Measurements from ENCODE around the gene SHB.
A peak's percentile ranks its signal among the peaks of the same experiment; 100 is the strongest.

SHB gene

DNA sequence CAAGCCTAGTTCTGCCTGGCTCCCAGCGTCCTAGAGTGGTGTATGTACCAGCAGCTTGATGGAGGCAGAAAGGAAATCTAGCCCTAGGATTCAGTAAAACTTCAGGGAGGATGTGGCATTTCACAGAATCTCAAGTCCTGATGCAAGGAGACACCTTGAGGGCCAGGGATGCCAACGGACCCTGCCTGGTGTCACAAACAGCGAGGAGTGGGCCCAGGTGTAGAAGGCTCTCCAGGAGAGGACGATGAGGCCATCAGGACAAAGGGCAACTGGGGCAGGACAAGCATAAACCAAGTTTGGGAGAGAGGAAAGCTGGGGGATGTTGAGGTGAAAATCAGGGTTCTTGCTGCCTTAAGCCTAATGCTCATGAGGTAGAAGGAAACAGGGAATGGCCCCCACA is 83.0 kb downstream of the SHB start:
- DNase-seq = no peak

DNA sequence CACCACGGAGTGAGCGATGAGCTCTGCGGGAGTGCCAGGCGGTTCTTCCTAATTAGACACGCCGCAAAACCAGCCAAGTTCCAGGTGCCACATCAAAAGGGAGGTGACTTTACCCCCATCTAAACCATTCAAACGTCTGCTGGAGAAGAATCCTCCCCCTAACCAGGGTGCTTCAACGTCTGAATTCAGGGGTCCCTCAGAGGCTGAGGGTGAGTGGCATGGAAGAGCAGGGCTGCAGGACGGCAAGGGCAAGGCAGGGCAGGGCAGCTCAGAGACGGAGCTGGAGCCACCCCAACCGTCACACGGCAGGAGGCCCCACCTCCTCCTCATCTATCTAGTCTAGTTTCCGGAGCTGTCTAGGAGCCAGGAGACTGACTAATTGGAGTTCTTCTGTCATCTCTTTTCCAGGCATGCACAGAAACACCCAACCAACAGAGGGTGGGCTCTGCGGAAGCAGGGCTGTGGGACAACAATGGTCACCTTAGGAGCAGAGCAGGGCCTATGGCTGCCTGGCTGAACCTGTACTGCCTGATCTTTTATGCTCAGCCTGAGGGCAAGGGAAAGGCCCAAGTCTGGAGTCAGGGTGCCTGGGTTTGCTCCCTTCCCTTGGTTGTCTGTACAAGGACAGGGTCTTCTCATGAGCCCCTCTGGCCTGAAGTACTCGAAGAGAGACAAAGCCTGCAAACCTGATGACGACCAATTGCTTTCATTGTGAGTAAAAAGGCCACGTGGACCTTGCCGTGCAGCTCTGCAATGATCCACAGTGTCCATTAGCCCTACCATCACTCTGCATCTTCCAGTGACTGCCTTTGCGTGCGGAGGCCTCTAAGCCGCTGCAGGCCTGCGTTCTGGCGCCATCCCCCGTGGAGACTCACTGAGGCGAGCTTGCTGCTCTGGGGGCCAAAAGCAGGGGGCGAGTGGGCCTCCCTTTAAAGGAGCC is 84.1 kb downstream of the SHB start:
- DNase-seq = peak; percentile 89

DNA sequence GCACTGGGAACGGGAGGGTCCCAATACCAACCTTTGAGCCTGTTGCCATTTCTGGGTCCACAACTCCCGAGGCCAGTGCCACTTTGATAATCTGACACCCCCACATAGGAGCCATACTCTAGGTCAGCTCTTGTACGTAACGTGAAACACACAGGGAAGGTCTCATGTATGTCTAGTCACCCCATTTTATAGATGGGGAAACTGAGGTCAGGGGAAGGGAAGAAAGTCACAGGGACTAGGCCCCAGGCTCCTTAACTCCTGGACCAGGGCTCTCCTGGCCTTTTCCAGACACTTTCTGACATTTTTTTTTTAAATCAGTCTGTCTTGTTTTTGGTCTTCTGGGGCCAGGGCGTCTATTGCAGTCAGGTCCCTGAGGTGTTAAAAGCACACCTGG is 84.8 kb downstream of the SHB start:
- no peak for DNase-seq

DNA sequence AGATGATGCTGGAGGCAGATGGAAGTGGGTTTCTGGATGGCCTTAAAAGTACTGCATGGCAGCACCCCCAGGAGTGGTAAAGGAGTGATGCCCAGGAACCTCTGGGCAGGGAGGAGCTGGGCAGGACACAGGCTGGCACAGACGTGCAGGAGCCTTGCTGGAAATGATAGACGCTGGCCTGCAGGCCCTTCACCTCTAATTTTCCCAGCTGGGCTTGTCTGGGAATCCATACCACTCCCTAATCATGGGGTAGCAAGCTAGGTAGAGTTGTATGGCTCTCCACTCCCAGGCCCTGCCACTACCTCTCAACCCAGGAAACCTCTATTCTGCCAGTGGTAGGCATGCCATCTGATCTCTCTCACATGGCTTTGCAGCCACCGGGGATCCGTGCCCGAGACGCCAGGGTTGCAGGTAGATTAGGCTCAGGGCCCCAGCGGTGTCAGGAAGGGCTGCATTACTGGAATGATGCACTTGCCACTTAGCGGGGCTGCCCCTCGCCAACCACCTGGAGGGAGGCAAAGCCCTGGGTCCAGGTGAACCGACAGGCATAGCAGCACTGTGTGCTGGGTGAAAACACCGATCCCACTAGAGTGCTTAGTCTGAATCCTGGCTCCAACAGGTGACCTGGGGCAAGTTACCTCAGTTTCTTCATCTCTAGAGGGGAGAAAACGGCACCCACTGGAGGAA is 85.5 kb downstream of the SHB start:
- DNase-seq = no peak

DNA sequence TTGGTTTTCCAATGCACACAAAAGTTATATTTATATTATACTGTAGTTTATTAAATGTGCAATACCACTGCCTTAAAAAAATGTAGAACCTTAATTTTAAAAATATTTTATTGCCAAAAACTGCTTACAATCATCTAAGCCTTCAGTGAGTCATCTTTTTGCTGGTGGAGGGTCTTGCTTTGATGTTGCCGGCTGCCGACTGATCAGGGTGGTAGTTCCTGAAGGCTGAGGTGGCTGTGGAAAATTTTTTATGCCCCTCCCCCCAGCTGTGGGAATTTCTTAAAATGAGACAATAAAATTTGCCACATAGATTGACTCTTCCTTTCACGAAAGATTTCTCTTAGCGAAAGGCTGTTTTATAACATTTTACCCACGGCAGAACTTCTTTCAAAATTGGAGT is 89.2 kb downstream of the SHB start:
- no peak for DNase-seq

DNA sequence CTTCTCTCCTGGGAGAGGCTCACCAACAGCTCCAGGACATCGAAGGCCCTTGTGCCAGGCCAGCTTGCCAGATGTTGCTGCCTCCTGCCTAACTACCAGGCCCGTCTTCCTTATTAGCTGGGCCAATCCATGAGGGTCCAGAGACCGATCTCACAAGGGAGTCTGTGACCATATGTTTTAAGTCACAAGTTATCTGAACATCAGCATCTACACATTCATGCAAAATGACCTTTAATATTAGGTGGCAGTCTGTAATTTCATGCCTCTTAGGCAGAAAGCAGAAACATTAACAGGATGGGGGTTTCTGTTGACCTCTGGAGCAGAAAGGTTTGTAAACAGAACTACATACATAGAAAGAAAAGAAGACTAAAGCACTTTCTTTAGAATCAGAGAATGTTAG is 90.0 kb downstream of the SHB start:
- no peak for DNase-seq

DNA sequence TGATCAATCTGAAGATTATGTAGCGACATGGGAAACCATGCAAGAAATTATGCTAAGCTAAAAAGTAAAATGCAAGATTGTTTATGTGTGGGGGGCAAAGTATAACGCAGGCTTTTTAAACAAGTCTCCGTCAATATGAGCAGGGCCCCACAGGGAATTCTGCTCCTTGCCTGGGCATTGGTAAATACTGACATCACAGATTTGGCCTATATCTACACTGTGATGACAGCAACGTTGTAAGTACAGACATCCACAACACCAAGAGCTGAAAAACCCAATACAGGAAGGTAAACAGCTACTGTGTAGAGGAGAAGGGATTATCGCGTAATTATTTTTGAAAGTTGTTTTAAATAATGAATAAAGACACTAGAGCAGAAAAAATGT is 90.6 kb downstream of the SHB start:
- no peak for DNase-seq

DNA sequence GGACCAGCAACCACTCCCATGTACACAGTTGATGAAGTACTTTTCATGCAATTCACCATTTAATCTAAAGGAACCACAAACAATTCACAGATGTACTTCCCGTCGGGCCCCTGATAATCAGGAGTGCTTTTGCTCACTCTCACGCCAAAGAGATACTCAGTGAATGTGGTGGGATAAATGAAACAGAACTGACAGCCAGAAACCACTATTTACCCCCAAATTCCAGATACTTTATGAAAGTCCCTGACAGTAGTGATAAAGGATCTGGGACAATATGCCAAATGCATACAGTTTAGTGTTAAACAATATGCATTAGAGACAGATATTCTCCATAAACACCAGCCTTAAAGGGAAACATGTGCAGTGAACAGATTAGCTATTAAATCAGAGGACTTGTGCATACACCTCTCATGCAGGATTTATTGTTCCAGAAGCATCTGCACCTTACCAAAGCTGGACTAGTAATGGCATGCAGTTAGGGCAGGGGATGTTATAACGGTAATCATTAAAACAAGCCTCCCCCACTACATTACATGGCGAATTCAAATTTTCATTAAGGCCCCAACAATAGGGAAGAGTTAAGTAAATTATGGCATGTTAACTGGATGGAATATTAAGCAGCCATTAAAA is 91.1 kb downstream of the SHB start:
- DNase-seq = no peak

DNA sequence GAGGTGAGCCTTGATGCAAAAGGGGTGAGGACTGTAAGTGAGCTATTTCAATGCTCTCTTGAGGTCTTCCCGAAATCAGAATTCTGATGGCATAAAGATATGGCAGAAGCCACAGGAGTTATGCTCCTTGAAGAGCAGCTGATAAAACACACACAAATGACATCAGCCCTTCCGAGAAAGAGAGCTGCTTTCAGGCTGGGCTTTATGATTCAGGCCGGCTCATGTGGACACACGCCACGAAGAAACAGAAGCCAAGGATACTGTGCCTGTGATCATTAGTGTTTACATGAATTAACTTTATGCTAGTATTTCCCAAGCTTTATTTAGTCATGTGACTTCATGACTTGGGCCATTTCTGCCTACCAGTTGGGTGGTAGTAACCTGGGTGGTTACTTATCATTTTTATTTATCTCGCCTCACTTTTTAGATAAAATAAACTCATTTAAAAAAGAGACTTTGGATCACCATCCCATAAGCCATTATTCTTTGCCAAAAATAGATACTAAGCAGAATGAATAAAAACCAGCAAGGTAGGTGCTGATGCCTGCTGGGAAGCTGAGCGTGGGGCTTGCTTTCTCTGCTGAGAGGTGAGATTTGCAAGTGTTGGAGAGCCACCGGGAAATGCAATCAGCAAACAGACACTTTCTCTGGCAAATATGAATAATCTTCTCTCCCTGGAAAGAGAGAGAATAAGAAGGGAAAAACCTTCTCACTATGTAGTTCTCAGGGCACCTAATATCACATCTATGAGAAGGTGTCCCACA is 92.1 kb downstream of the SHB start:
- no peak for DNase-seq

DNA sequence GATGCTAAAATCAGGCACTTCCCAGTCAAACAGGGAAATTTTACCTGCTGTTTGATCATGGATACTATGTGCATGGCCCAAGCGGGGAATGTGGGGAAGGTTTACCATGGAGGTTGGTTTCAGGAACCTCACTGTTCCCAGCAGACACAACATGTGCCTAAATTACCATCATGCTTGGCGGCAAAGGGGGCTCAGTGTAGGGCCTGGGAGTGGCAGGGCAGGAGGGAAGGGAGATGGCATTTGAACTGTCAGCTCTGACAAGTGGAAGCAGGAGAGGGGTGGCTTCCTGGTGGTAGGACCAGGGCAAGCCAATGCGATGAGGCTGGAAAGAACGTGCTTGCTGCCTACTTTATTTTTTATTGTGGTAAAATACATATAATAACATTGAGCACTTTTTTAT is 93.4 kb downstream of the SHB start:
- DNase-seq = no peak

DNA sequence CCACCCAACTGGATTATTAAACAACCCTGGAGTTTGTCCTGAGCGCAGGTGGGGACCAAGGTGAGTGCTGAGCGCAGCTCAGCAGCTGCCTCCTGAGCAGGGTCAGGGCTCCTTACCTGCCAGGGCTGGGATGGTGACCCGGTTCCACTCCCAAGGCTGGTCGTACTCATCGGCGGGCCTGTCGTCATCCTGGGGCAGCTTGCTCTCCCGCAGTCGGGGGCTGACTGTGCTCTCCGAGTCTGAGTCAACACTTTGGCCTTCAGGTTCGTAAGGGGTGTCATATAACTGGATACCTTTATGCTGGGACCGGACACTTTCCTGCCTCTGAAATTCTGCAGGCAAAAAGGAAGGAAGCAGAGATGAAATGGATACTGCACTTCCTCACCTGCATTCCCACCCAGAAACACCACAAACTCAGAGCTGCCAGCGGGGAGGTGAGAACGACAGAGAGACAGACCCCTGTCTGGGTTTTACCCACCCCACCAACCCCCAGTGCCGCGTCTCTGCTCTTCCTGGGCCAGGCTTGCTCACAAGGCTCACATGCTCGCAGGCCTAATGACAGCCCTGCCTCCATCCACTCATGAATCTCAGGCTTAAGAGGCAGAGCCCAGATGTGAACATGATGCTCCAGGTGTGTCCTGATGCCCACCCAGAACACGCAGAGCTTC is 94.4 kb downstream of the SHB start:
- no peak for DNase-seq

DNA sequence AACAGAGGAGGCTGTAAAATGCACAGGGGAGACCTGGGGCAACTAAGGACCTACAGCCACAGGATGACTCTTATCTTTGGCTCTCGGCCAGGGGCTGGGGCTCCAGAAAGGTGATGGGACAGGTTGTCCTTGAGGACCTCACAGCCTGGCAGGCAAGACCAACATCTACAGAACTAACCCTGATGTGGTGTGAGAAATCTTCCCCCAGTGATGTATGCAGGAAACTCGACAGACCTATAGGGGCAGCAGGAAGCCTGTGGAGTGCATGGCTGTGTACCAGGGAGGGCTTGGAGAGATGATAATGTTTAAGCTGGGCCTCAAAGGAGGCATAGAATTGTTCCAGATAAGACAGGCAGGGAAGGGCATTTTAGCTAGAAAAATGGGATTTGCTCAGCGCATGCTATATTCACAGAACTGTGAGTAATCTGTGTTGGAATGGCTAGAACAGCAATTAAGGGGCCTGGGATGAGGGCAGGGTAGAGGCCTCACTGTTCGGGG is 96.6 kb downstream of the SHB start:
- no peak for DNase-seq

DNA sequence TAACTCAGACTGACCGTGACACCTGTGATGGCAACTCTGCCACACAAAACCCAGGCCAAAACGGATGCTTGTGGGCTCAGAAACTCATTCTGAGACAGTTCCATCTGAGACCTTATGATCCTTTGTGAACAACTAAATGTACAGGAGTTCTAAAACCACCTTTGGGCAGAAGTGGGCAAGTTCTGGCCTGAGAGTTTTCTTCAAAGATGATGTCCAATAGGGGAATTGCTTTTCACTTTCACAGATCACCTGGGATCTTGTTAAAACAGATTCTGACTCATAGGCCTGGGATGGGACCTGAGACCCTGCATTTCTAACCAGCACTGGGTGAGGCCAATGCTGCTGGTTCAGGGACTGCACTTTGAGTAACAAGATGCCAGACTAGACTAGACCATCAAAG is 97.3 kb downstream of the SHB start:
- DNase-seq = no peak

DNA sequence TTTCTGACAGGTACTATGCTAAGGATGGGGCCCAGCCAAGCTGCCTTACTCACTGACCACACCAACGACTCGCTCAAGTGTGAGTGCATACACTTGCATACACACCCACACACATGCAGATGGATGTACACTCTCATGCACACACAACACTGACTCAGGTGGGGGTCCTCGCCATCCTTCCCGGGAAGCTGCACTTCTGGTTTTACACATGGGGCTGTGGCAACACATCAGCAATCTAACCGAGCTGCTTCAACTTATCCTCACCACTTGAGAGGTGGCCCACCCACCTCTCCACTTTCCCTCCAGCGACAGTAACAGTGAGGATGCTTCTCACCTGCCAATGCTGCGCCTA is 97.9 kb downstream of the SHB start:
- DNase-seq = no peak

DNA sequence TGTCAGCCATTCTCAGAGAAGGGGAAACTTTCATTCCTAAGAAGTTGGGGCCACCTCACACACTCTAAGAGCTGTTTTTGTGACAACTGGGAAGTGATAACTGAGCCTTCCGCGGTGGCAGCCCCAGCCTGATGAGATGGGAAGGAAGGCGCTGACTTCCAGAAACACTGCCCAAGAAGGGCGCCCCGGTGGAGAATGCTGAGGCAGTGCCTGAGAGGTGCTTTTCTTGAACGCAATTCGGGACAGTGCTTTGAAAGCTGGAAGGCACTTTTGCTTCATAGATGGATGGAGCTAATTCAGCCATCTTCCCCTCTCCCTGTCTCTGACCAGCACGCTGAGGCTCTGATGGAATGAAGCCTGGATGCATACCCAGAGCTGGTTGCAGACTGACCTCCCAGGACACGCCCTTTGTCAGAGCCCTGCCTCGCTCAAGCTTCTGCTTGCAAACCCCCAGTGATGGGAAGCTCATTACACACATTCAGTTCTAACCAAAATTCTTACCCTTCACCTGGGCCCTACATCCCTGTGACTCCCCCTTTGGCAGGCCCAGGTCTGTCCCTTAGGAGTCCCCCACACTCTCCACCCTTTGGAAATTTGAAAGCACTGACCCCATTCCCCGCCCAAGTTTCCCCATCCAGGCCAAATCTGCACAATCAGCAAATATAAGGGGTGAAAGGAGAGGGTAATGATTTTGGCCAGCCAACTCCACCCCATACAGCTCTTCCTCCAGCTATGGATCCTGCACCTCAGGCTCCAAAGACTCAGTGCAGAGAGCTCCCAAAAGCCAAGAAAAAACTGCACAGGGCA is 98.5 kb downstream of the SHB start:
- no peak for DNase-seq

DNA sequence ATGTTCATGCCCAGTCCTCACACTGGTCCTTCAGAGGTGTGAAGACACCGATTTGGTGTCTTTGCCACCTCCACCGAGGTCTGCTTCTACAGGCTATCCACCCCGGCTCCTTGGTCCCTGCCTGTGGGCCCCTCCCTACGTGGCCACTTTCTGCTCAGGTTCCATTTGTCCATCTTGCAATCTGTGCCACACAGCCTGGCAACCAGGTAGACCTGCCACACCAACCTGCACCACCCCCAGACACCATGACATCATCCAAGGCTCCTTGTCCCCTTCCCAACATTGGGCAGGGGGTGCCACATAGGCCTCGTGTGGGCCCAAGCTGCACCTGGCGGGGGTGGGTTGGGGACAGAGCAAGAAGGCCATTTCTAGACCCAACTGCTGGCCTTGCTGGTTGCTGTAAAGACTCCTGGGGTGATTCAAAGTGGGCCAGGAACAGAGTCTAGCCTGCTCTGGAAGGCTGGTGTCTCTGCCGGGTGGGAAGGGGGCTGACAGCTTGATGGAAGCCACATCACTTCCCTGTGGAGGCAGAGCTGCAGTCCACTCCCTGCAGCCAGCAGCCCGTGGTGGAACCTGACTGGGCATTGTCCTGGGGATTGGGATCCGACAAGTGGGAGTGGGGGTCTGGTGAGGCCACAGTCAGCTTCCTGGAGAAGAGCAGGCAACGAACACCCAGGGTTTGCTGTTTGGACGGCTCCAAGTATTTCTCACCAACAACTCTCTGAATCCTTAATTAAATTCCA is 99.3 kb downstream of the SHB start:
- no peak for DNase-seq

DNA sequence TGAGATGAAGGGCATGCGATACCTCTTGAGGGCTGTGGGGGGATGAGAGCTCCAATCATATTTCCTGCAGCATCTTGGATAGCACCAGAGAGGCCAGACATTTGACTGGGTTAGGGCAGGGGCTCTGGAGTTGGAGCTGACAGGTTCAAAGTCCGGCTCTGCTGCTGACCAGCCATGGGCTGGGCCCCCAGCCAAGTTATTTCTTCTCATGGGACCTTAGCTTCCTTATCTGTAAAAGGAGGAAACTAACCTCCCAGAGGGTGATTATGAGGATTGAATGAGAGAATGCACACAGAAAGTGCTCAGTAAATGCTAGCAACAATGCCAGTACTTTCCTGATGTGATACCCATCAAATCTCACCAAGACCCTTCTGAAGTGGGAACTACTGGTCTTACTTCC is 99.9 kb downstream of the SHB start:
- DNase-seq = no peak

DNA sequence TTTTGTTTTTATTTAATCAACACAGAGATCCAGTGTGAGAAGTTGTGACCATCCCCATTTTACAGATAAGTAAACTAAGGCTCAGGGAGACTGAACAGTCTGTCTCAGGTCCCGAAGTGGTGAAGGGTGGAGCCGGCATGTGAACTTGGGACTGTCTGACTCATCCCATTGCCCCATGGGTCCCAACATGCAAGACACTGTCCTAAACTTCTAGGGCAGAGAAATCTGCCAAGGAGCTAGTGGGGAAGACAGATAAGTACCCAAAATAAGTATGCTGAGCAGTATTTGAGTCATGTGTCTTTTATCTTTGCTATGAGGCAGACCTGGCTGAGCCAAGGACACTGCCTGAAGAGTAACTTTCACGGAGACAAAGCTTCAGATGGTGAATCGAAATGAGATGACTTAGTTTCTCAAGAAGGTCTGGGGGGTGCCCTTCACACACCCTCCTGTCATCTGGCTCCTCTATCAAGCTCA is 100.8 kb downstream of the SHB start:
- no peak for DNase-seq

DNA sequence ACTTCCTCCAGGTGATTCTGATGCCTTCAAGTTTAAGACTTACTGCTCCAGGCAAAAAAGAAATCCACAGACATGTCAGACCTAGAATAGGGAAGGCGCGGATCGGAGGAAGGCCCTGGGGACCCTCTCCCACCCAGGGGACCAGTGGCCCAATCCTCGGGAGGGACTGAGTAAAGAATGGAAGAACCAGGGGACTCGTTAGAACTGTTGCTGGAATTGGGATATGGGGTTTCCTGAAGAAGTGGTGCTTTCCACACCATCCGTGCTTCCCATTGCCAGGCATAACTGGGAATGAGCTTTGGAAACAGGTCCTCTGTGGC is 101.3 kb downstream of the SHB start:
- DNase-seq = no peak

DNA sequence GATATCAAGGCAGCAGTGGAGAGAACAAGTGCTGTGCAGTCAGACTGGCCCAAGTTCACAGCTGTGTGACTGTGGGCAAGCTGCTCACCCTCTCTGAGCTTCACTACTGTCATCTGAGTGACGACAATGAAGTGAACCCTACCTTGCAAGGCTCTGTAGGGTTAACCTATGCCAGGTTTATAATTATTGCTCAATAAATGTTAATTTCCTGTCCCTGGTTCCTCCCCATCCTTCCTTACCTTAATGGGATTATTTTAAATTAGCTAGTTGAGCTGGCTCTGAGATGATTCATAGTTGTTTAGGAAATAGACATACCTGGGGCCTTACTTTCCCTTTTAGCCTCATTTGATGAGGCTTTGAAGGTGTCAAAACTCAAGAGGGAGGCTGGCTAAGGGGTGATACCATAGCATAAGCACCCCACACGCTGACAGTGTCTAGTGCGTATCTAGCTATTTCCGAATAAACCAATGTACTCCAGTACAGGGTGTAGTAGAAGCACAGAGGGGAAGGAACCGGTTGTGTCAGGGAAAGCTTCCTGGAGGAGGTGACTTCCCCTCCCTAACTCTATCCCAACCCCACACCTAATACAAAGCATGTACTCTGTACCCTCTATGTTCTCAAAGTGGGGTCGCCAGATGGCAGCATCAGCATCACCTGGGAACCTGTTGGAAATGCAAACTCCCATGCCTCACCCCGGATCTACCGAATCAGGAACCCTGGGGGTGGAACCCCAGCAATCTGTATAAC is 101.8 kb downstream of the SHB start:
- no peak for DNase-seq
